Mucosa of stomach (tissue), 1 donor: ENCODE results near the gene TPST2.

Source experiments
- H3K27me3 ChIP-seq: one replicate; pipeline ENCODE4 v1.7.0; 2013; ENCODE audit warnings: mild to moderate bottlenecking, low read length; ENCODE audit not compliant: control insufficient read depth, insufficient read depth
- H3K36me3 ChIP-seq: one replicate; pipeline ENCODE4 v1.7.0; 2013; ENCODE audit warnings: low read length; ENCODE audit not compliant: control insufficient read depth, insufficient read depth
- H3K4me1 ChIP-seq: one replicate; pipeline ENCODE4 v1.7.0; 2013; ENCODE audit warnings: mild to moderate bottlenecking, low read length; ENCODE audit not compliant: control insufficient read depth, insufficient read depth
- H3K4me3 ChIP-seq: one replicate; pipeline ENCODE4 v1.7.0; 2013; ENCODE audit warnings: low read length
- H3K9ac ChIP-seq: one replicate; pipeline ENCODE4 v1.7.0; 2013; ENCODE audit warnings: mild to moderate bottlenecking, low read length, moderate library complexity
- H3K9me3 ChIP-seq: one replicate; pipeline ENCODE4 v1.7.0; 2013; ENCODE audit warnings: mild to moderate bottlenecking, low read length, moderate library complexity; ENCODE audit not compliant: control insufficient read depth
- donor health status: Pancreatic carcinoma.

Gene TPST2

DNA sequence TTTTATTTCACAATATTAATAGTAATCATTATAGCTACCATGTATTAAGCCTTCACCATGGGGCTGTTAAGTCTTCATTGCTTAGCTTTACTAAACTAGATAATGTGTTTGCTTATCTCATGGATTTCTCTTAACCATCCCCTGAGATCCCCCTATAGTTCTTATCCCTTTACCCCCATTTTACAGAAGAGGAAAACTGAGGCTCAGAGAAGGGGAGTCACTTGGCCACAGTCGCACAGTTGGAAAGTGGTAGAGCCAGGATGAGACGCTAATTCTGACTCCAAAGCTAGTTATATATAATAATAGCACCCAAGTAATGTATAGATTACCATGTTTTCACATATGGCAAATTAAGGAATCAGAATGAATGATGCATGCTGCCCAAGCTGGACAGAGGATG lies 67.9 kb downstream of the TPST2 start:
- H3K9ac ChIP-seq: no peak overlapping the region
- no peak overlapping the region for H3K4me3 ChIP-seq
- H3K36me3 ChIP-seq: peaks cover 7% of the 10 kb centered on the region
- no peaks in the 10 kb centered on the region for H3K27me3 ChIP-seq
- H3K4me1 ChIP-seq: no peaks in the 10 kb centered on the region
- H3K9me3 ChIP-seq: no peaks in the 10 kb centered on the region

- Histone ChIP-seq H3K9ac (no peak overlapping the region), H3K4me1 (no peaks in the 10 kb centered on the region), H3K36me3 (no peaks in the 10 kb centered on the region), H3K4me3 (no peak overlapping the region), H3K27me3 (no peaks in the 10 kb centered on the region), H3K9me3 (no peaks in the 10 kb centered on the region)
Observed at GRCh38 chr22:26517429-26517828, 72.5 kb downstream of the TPST2 start.

GRCh38 chr22:26516503-26516902 lies 73.4 kb downstream of the TPST2 start:
- Histone ChIP-seq H3K4me3 (no peak overlapping the region), H3K27me3 (no peaks in the 10 kb centered on the region), H3K9me3 (no peaks in the 10 kb centered on the region), H3K4me1 (peaks cover 3% of the 10 kb centered on the region), H3K36me3 (no peaks in the 10 kb centered on the region), H3K9ac (no peak overlapping the region)

DNA sequence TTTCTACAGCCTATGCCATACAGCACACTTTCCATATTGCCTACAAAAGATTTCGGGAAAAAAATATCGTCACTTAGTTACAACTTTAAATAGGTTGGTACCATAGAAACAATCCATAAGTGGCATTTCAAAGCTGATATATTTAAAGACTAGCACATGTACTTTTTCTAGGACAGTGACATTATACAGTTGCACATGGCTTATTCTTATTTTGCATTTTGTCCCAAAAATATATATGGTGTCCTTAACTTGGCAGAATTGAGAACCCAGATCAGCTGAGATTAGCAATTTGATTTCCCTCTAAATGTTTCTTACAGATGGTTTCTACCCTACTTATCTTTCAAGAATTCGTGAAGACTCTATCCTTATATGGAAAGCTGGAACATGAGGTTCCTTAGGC lies 74.0 kb downstream of the TPST2 start:
- Histone ChIP-seq H3K9me3 (no peaks in the 10 kb centered on the region), H3K9ac (no peak overlapping the region), H3K36me3 (no peaks in the 10 kb centered on the region), H3K4me3 (no peak overlapping the region), H3K27me3 (no peaks in the 10 kb centered on the region), H3K4me1 (peaks cover 9% of the 10 kb centered on the region)

GRCh38 chr22:26514419-26515161 lies 75.3 kb downstream of the TPST2 start:
- H3K36me3 ChIP-seq: no peaks in the 10 kb centered on the region
- H3K9ac ChIP-seq: no peak overlapping the region
- H3K4me3 ChIP-seq: no peak overlapping the region
- H3K27me3 ChIP-seq: no peaks in the 10 kb centered on the region
- H3K4me1 ChIP-seq: peaks cover 10% of the 10 kb centered on the region
- H3K9me3 ChIP-seq: no peaks in the 10 kb centered on the region

DNA sequence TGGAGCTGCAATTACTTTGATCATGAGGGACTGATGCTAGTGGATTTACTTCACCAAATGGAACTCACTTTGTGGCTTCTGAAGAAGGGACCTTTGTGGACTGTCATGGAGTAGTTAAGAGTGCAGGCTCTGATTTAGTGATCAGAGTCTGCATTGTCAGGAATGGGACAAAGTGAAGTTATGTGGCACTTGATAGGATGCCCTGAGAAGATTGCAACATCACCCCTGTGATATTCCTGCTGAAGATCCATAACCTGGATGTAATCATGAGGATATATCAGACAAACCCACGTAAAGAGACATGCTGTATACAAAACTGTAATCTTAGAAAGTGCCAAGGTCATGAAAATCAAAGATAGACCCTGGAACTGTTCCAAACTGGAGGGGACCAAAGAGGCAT lies 76.1 kb downstream of the TPST2 start:
- Histone ChIP-seq H3K4me3 (no peak overlapping the region), H3K4me1 (peaks cover 10% of the 10 kb centered on the region), H3K36me3 (no peaks in the 10 kb centered on the region), H3K9ac (no peak overlapping the region), H3K9me3 (no peaks in the 10 kb centered on the region), H3K27me3 (no peaks in the 10 kb centered on the region)

DNA sequence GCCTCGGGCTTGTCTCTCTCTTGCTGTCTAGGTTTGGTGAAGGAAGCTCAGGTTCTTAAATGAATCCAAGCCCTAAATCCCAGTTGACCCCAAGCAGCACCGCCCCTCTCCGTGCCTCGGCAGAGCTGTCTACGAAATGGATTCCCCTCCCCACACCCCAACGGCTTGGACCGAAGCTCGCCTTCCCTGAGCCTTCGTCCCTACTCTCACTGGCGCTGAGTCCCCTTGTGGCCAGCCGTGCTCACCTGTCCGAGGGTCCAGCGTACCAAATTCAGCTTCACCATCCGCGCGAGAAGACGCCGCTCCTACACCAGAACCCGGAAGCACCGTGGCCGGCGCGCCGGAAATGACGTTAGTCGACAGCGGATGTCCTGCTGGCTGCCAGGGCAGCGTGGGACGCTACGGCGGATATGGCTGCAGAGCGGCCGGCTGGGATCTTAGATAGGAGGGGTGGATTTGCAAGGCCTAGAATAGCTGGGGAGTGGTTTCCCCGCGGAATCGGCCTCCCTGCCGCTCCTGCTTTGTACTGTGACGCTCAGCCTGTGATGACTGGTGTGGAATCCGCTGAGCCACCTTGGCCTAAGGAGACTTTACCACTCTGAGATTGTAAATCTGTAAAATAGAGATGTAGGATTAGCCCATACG lies 77.7 kb downstream of the TPST2 start, which contains the start of gene TFIP11:
TSS of gene TFIP11 (minus strand) at position 325 of the 645 bp plus-strand sequence. CDS start 2,201 bp downstream, outside the sequence.
- Histone ChIP-seq H3K4me1 (peaks cover 10% of the 10 kb centered on the region), H3K9ac (peak within 1 kb of the TSS; percentile 87), H3K27me3 (no peaks in the 10 kb centered on the region), H3K9me3 (no peaks in the 10 kb centered on the region), H3K36me3 (no peaks in the 10 kb centered on the region), H3K4me3 (peak within 1 kb of the TSS; percentile 84)

- no peaks in the 10 kb centered on the region for H3K36me3 ChIP-seq
- no peak overlapping the region for H3K9ac ChIP-seq
- no peaks in the 10 kb centered on the region for H3K27me3 ChIP-seq
- H3K4me3 ChIP-seq: no peak overlapping the region
- no peaks in the 10 kb centered on the region for H3K9me3 ChIP-seq
- H3K4me1 ChIP-seq: peaks cover 10% of the 10 kb centered on the region
Observed at GRCh38 chr22:26508148-26508547, 81.8 kb downstream of the TPST2 start.

GRCh38 chr22:26503758-26504157 lies 86.2 kb downstream of the TPST2 start:
- H3K9me3 ChIP-seq: no peaks in the 10 kb centered on the region
- no peak overlapping the region for H3K4me3 ChIP-seq
- no peaks in the 10 kb centered on the region for H3K4me1 ChIP-seq
- H3K9ac ChIP-seq: no peak overlapping the region
- peaks cover 14% of the 10 kb centered on the region for H3K36me3 ChIP-seq
- H3K27me3 ChIP-seq: no peaks in the 10 kb centered on the region

DNA sequence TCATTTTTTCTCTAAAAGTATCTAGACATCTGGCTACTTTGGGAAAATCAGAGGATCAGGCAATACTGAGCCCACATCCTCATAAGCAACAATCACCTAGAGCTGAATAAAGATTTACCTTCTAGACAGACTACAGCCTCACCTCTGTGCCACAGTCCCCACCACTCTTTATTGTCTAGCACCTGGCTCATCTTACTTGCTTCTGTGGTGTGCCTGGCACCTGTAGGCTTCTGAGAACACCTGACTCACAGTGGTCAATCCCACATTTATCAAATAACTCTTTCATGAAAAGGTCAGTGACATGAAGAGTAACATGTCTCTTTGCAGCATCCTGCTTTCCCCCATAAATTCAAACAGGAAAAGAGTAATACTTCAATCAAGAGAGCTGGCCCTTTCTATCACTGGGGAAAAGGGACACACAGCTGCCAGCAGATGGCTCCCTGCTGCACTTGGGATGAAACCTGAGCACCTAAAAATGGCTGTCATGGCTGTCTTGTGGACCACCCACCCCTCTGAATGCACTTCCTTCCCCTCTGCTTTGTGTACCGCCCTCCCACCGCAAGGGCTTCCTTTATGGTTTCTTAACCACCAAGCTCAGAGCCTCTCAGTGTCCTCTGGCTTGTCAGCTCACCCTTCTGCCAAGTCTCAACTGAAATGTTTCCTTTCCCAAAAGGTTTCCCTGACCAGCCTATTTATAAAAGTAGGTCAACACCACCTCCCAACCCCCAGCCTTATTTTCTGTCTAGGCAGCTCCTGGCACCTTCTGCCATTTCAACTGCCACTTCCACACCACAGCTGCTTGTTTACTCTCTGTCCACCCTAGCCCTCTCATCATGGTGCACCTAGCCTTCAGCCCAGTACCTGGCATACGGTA lies 87.0 kb downstream of the TPST2 start:
- Histone ChIP-seq H3K4me1 (no peaks in the 10 kb centered on the region), H3K27me3 (no peaks in the 10 kb centered on the region), H3K9me3 (no peaks in the 10 kb centered on the region), H3K36me3 (peaks cover 14% of the 10 kb centered on the region), H3K4me3 (no peak overlapping the region), H3K9ac (no peak overlapping the region)

GRCh38 chr22:26501996-26502395 lies 87.9 kb downstream of the TPST2 start:
- peaks cover 14% of the 10 kb centered on the region for H3K36me3 ChIP-seq
- no peaks in the 10 kb centered on the region for H3K9me3 ChIP-seq
- no peaks in the 10 kb centered on the region for H3K27me3 ChIP-seq
- H3K4me1 ChIP-seq: no peaks in the 10 kb centered on the region
- H3K9ac ChIP-seq: no peak overlapping the region
- no peak overlapping the region for H3K4me3 ChIP-seq

GRCh38 chr22:26499188-26499703 lies 90.7 kb downstream of the TPST2 start:
- Histone ChIP-seq H3K36me3 (peaks cover 17% of the 10 kb centered on the region), H3K9ac (no peak overlapping the region), H3K9me3 (no peaks in the 10 kb centered on the region), H3K4me1 (no peaks in the 10 kb centered on the region), H3K4me3 (no peak overlapping the region), H3K27me3 (no peaks in the 10 kb centered on the region)
